Ascending aorta (tissue), 2 donors: Measurements from ENCODE around the gene DKK1. TPM values are rescaled to one million over a fixed set of nuclear protein-coding genes. Genes with fewer than 3 reads are reported as not detected.

Experiments
- DNase-seq, 2 donors: peaks; one replicate each; pipeline ENCODE4 v3.0.0-alpha.2; 2019; ENCODE audit warnings: low spot score in 2 of 2
- H3K27ac ChIP-seq, 2 donors: fragments of 200-600 bp; sonication (generic); one replicate each; pipeline ENCODE4 v1.5.1; 2016 to 2017; ENCODE audit warnings: mild to moderate bottlenecking in 1 of 2
- H3K27me3 ChIP-seq: fragments of 200-600 bp; sonication (generic); one replicate; pipeline ENCODE4 v1.5.1; 2017
- H3K36me3 ChIP-seq, 2 donors: fragments of 200-600 bp; sonication (generic); one replicate each; pipeline ENCODE4 v1.5.1; 2016
- H3K4me1 ChIP-seq, 2 donors: fragments of 200-600 bp; sonication (generic); one replicate each; pipeline ENCODE4 v1.5.1; 2016 to 2017; ENCODE audit warnings: mild to moderate bottlenecking in 1 of 2
- H3K4me3 ChIP-seq, 2 donors: fragments of 200-600 bp; sonication (generic); one replicate each; pipeline ENCODE4 v1.5.1; 2016 to 2017; ENCODE audit warnings: mild to moderate bottlenecking in 1 of 2
- H3K9me3 ChIP-seq, 2 donors: fragments of 200-600 bp; sonication (generic); one replicate each; pipeline ENCODE4 v1.5.1; 2016
- CTCF ChIP-seq, 3 experiments: fragments of 200-600 bp in 2 of 3; fragments of 450-650 bp in 1 of 3; sonication (generic) in 2 of 3; IDR thresholded peaks; one replicate each; pipeline ENCODE4 v1.5.1; 2016 to 2019; ENCODE audit warnings: antibody characterized with exemption in 3 of 3, mild to moderate bottlenecking in 1 of 3, moderate library complexity in 1 of 3
- intact Hi-C: fragments of 100-400 bp; cut with DNase I; formaldehyde crosslinking; loops from one replicate; pipeline ENCODE4 v1.15.1; 2023
- total RNA-seq: library from RNA; depleted of rRNA; stranded (reverse); fragments of >200 nt; gene quantifications from one replicate; pipeline ENCODE4 v1.1.0, GENCODE V29; 2016

DKK1 gene
- total RNA-seq, 1 donor from 2014 or later: 1.6 TPM

DNA sequence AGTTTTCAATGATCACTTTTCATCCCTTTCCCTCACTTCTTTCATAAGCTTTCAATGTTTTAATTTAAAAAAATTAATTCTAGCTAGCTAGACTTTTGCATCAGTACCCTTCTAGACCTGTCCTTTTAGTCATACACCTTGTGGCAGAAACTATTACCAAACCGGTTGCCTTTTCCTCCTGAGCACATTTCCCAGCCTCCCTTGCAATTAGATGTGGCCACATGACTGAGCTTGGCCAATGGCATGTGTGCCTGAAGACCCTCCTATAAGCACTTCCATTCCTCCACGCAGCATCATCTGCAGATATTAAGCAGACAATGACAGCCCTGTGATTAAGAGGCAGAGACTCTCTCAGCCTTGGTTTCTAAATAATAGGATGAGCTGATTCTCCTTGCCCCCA, 12.3 kb downstream of the DKK1 start:
- Histone ChIP-seq H3K4me1 (no peaks in the 10 kb centered on the region), H3K4me3 (no peak overlapping the region), H3K9me3 (no peaks in the 10 kb centered on the region), H3K27me3 (no peaks in the 10 kb centered on the region), H3K27ac (no peak overlapping the region), H3K36me3 (no peaks in the 10 kb centered on the region)
- no peak for TF ChIP-seq CTCF (IDR thresholded peaks at IDR 0.05)
- no peak for DNase-seq
- intact Hi-C loops: no loop called here

DNA sequence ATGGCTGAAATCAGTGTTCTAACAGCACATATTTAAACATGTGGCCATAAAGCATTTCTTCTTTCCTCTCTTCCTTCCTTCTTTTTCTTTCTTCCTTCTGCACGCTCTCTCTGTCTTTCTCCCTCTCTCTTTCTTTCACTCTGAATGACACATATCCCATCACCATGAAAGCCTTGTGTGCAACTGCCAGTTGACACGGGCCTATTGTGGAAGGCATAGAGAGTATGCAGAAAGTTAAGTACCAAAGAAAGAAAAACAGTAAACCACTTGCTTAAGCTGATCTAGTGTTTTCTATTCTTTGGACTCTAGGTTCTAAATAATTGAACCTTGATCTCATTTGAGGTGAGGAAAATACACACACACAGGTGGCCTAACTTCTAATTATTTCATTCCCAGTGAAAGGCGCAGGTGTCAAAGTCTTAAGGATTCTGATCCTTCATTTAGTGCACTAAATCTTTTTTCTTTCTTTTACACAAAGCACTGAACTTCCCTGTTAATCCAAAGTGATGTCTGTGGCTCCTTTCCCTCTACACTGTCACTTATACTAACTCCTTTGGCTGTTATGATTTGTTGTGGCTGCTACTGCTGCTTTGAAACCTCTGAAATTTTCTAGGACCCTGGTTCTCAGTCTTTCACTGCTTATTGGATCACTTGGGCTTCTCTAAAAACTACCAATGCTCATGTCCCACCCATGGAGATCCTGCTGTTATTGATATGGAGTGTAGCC, 17.7 kb downstream of the DKK1 start:
- Histone ChIP-seq H3K4me1 (no peaks in the 10 kb centered on the region), H3K36me3 (no peaks in the 10 kb centered on the region), H3K4me3 (no peak overlapping the region), H3K9me3 (no peaks in the 10 kb centered on the region), H3K27me3 (no peaks in the 10 kb centered on the region), H3K27ac (no peak overlapping the region)
- DNase-seq: no peak
- intact Hi-C loops: no loop called here
- TF ChIP-seq CTCF (IDR thresholded peaks at IDR 0.05): no peak

GRCh38 chr10:52332815-52333214, 18.7 kb downstream of the DKK1 start:
- H3K36me3 ChIP-seq: no peaks in the 10 kb centered on the region
- no peak overlapping the region for H3K27ac ChIP-seq
- no peaks in the 10 kb centered on the region for H3K27me3 ChIP-seq
- no peak overlapping the region for H3K4me3 ChIP-seq
- intact Hi-C loops: no loop called here
- TF ChIP-seq CTCF (IDR thresholded peaks at IDR 0.05): no peak
- no peaks in the 10 kb centered on the region for H3K4me1 ChIP-seq
- no peaks in the 10 kb centered on the region for H3K9me3 ChIP-seq
- DNase-seq: no peak

DNA sequence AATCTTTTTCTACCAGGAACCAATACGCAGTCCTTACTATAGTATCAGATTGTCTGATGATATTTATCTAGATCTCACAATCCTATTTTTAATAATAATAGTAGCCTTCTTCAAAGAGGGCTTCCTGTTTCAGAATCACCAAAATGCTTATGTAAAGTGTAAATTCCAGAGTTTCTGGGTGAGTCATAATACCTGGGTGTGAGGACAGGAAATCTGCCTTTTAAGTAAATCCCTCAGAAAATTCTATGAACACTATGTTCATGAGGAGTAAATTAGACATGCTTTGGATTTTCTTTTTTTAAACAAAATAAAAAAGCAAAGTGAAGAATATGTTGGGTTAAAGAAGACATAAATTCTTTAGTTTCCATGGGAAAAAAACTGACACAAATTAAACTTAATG, 20.5 kb downstream of the DKK1 start:
- Histone ChIP-seq H3K4me1 (no peaks in the 10 kb centered on the region), H3K4me3 (no peak overlapping the region), H3K27me3 (no peaks in the 10 kb centered on the region), H3K27ac (no peak overlapping the region), H3K36me3 (no peaks in the 10 kb centered on the region), H3K9me3 (no peaks in the 10 kb centered on the region)
- DNase-seq: no peak
- no peak for TF ChIP-seq CTCF (IDR thresholded peaks at IDR 0.05)
- intact Hi-C loops: no loop called here

- H3K27me3 ChIP-seq: no peaks in the 10 kb centered on the region
- H3K4me3 ChIP-seq: no peak overlapping the region
- H3K36me3 ChIP-seq: no peaks in the 10 kb centered on the region
- TF ChIP-seq CTCF (IDR thresholded peaks at IDR 0.05): no peak
- no peaks in the 10 kb centered on the region for H3K4me1 ChIP-seq
- no peaks in the 10 kb centered on the region for H3K9me3 ChIP-seq
- no peak for DNase-seq
- intact Hi-C loops: no loop called here
- no peak overlapping the region for H3K27ac ChIP-seq
These were observed 21.6 kb downstream of the DKK1 start for GRCh38 chr10:52335665-52336064.

- intact Hi-C loops: no loop called here
- H3K27ac ChIP-seq: no peak overlapping the region
- H3K36me3 ChIP-seq: no peaks in the 10 kb centered on the region
- TF ChIP-seq CTCF (IDR thresholded peaks at IDR 0.05): no peak
- no peaks in the 10 kb centered on the region for H3K9me3 ChIP-seq
- no peak overlapping the region for H3K4me3 ChIP-seq
- H3K4me1 ChIP-seq: no peaks in the 10 kb centered on the region
- DNase-seq: no peak
- no peaks in the 10 kb centered on the region for H3K27me3 ChIP-seq
These were observed 23.1 kb downstream of the DKK1 start for GRCh38 chr10:52337225-52337624.
